Kidney epithelial cell (primary cell): ENCODE data around the gene PPIF. TPM values are rescaled to one million over a fixed set of nuclear protein-coding genes. Genes with fewer than 3 reads are reported as not detected.

ENCODE experiments used
- DNase-seq: peaks from one replicate; pipeline ENCODE4 v3.0.0-alpha.2; 2010; ENCODE audit warnings: low read depth
- H3K27me3 ChIP-seq: 2 replicates; pipeline ENCODE4 v1.6.0; 2011; ENCODE audit warnings: low read length; ENCODE audit not compliant: control insufficient read depth, insufficient read depth
- H3K36me3 ChIP-seq: 2 replicates; pipeline ENCODE4 v1.5.1; 2011; ENCODE audit warnings: low read length; ENCODE audit not compliant: control insufficient read depth, insufficient read depth
- H3K4me3 ChIP-seq: 2 replicates; pipeline ENCODE4 v1.5.1; 2011; ENCODE audit warnings: low read depth, mild to moderate bottlenecking, control low read depth, low read length
- total RNA-seq: library from RNA; depleted of rRNA; stranded (reverse); fragments of >200 nt; gene quantifications from 2 replicates; pipeline ENCODE4 v1.2.3, GENCODE V29; 2015
- TF ChIP-seq, protein P1 (sequence below): IDR thresholded peaks from 2 replicates; pipeline ENCODE4 v1.5.1; 2011; ENCODE audit warnings: mild to moderate bottlenecking, moderate library complexity, low read length, control low read depth, inconsistent platforms; ENCODE audit not compliant: insufficient read depth, poor library complexity, severe bottlenecking

The PPIF gene
- total RNA-seq, 1 donor from 2014 or later = 71.7 TPM

DNA sequence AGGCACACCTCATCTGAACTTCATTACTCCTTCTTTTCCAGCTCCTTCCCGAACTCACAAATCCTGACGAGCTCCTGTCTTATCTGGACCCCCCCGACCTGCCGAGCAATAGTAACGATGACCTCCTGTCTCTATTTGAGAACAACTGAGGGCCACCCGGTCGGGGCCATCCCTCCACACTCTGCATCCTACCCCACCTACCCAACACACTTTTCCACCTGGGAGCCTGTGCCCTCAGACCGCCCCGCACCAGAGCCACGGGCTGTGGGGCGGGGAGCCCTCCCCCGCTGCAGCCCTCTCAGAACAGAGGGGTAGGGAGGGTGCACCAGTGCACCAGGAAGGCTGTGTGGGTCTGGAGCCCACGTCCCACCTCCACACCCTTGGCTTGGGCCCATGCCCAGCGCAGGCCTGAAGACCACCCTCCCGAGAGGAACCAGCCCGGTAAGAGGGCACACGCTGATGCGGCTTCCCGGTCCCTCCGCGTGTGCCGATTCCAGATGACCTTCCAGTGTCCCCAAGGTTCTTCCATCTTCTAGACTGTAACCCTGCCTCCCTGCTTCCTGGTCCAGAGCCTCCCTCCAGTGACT, 34.6 kb upstream of the PPIF start:
- Histone ChIP-seq H3K4me3 (no peak overlapping the region), H3K36me3 (peaks cover 5% of the 10 kb centered on the region), H3K27me3 (no peaks in the 10 kb centered on the region)
- DNase-seq = no peak
- TF ChIP-seq, protein P1, sequence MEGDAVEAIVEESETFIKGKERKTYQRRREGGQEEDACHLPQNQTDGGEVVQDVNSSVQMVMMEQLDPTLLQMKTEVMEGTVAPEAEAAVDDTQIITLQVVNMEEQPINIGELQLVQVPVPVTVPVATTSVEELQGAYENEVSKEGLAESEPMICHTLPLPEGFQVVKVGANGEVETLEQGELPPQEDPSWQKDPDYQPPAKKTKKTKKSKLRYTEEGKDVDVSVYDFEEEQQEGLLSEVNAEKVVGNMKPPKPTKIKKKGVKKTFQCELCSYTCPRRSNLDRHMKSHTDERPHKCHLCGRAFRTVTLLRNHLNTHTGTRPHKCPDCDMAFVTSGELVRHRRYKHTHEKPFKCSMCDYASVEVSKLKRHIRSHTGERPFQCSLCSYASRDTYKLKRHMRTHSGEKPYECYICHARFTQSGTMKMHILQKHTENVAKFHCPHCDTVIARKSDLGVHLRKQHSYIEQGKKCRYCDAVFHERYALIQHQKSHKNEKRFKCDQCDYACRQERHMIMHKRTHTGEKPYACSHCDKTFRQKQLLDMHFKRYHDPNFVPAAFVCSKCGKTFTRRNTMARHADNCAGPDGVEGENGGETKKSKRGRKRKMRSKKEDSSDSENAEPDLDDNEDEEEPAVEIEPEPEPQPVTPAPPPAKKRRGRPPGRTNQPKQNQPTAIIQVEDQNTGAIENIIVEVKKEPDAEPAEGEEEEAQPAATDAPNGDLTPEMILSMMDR = no peak

DNA sequence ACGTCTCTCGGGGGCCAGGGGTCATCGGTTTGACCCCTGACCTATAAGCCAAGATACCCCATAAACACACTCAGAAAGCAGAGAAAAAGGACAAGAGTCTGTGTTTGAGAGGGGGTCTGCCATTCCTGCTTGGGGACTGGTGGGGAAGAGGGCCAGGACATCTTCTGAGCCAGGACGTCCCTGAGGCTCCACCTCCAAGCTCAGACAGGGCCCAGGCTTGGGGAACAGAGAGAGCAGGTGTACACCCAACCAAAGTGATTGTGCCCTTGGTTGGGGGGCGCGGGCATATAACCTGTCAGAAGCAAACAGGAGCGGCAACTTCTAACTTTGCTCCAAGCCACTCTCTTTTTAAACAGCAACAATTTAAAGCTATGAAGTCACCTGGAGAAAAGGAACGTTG, 33.9 kb upstream of the PPIF start:
- peaks cover 5% of the 10 kb centered on the region for H3K36me3 ChIP-seq
- TF ChIP-seq, protein P1 = no peak
- DNase-seq = no peak
- no peak overlapping the region for H3K4me3 ChIP-seq
- H3K27me3 ChIP-seq = no peaks in the 10 kb centered on the region

DNA sequence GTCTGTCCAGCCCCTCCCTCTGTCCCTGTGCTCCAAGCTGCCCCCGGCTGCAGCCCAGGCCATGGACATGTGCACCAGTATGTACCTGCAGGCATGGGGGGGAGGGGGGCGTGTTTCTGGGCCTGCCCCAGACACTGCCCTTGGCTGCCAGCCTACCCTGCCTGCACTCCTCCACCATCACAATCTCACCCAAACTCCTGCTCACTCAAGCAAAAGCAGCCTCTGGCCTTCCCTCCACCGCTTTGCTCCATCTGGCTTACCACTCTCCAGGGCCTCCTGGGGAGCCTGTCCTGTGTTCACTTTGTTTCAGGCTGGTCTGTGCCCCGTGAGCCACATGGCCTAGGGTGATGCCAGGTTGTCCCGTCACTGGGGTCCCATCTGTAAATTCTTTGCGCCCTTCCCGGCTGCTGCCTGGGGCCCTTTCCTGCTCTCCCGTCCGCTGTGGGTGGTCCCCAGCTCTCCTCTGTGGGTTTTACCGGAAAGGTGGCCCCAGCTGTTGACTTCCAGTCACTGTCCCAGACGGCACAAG, 33.3 kb upstream of the PPIF start:
- H3K4me3 ChIP-seq = no peak overlapping the region
- H3K27me3 ChIP-seq = no peaks in the 10 kb centered on the region
- DNase-seq = no peak
- H3K36me3 ChIP-seq = peaks cover 5% of the 10 kb centered on the region
- TF ChIP-seq, protein P1 = no peak

DNA sequence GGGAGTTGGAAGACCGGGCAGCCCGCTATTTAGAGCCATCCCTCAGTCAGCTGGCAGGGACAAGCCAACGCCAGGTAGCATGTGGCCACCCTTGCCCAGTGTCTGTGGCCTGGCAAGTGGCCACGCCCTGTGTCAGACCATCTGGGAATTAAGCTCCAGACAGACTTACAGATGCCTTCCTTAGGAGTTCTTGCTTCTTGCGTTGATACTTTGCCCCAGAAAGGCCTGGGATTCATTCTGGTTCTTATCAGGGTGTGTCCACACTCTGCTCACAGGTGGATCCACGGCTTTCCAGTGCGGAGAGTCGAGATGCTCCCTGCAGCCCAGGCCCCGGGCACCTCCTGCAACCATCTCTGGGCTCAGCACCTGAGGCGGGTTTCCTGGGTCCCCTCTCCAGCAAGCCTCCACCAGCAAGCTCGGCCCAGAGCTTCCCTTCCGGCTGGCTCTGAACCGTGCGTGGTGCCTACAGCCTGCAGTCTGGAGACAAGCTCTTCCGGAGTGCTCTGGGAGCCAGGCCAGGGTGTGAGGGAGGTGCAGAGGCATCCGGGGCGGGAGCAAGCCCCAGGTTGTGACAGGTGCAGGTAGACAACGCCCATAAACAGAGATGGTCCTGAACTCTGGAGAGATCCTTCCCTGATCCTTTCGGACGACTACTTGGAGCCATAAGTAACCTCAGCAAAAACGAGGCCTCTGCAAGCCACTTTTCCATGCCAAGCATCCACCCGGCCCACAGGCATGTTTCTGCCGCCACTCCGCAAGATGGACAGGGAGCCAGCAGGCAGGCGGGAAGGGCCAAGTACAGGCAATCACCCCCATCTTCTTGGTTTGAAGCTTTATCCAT, 32.3 kb upstream of the PPIF start:
- TF ChIP-seq, protein P1 = no peak
- H3K27me3 ChIP-seq = no peaks in the 10 kb centered on the region
- no peak overlapping the region for H3K4me3 ChIP-seq
- H3K36me3 ChIP-seq = peaks cover 3% of the 10 kb centered on the region
- DNase-seq = no peak

DNA sequence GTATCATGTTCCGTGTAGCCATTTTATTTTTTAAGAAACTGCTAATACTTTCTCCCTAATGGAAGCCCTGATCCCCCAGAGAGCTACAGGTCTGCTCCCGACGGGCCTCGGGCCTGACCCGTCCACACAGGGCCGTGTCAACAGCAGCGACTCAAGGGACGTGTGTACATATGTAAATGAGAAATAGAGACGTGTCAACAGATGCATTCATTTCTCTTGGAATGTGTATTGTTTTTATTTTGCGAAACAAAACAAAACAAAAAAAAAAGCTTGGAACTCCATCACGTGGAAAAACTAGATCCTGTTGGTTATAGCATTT, 31.7 kb upstream of the PPIF start:
- no peak for DNase-seq
- H3K27me3 ChIP-seq = no peaks in the 10 kb centered on the region
- no peak overlapping the region for H3K4me3 ChIP-seq
- H3K36me3 ChIP-seq = peaks cover 3% of the 10 kb centered on the region
- TF ChIP-seq, protein P1 = no peak
